Neural cell (in vitro differentiated cells): Measurements from ENCODE around the gene WDR7.

Source experiments
- EZH2 ChIP-seq: fragments of 200-600, 300-800 bp; shearing (Covaris generic), sonication (generic); IDR thresholded peaks from 2 replicates; pipeline ENCODE4 v1.6.1; 2014; ENCODE audit warnings: antibody characterized with exemption, low read length, borderline replicate concordance, mild to moderate bottlenecking; ENCODE audit not compliant: insufficient read depth, poor library complexity, severe bottlenecking
- POLR2AphosphoS5 ChIP-seq: IDR thresholded peaks from 2 replicates; pipeline ENCODE4 v1.6.1; 2012
- RAD21 ChIP-seq: fragments of 450-650 bp; conservative IDR thresholded peaks from 2 replicates; pipeline ENCODE4 v1.6.1; 2014; ENCODE audit warnings: antibody characterized with exemption, mild to moderate bottlenecking, moderate library complexity
- SMC3 ChIP-seq: fragments of 450-650 bp; conservative IDR thresholded peaks from 2 replicates; pipeline ENCODE4 v1.6.1; 2014; ENCODE audit warnings: antibody characterized with exemption, mild to moderate bottlenecking, moderate library complexity; ENCODE audit not compliant: poor library complexity
- TAF1 ChIP-seq: IDR thresholded peaks from 2 replicates; pipeline ENCODE4 v1.6.1; 2012; ENCODE audit warnings: low read depth
- TF ChIP-seq, protein P1 (sequence below): fragments of 450-650 bp; IDR thresholded peaks from 2 replicates; pipeline ENCODE4 v1.5.1; 2014; ENCODE audit warnings: antibody characterized with exemption, mild to moderate bottlenecking, moderate library complexity; ENCODE audit not compliant: poor library complexity, severe bottlenecking
- TF ChIP-seq, protein P2 (sequence below): IDR thresholded peaks from 2 replicates; pipeline ENCODE4 v1.6.1; 2012; ENCODE audit warnings: borderline replicate concordance

DNA sequence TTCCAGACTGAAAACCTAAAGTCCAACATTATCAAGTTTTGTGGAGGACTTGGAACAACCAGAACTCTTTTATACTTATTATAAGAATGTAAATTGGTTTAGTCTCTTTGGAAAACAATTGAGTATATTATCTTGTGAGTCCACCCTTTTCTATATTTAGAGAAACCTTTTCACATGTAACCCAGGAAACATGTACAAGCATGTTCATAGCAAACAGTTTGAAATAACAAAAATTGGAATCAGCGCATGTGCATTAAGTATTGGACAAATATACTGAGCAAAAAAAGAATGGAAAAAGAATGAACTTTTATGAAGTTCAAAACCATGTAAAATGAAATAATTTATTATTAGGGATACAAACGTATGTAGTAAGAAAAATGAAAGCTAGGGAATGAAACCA is 246.0 kb downstream of the WDR7 start:
- TF ChIP-seq EZH2 (no peak), TAF1 (no peak), RAD21 (no peak), POLR2AphosphoS5 (no peak), SMC3 (no peak)
- TF ChIP-seq, protein P1, sequence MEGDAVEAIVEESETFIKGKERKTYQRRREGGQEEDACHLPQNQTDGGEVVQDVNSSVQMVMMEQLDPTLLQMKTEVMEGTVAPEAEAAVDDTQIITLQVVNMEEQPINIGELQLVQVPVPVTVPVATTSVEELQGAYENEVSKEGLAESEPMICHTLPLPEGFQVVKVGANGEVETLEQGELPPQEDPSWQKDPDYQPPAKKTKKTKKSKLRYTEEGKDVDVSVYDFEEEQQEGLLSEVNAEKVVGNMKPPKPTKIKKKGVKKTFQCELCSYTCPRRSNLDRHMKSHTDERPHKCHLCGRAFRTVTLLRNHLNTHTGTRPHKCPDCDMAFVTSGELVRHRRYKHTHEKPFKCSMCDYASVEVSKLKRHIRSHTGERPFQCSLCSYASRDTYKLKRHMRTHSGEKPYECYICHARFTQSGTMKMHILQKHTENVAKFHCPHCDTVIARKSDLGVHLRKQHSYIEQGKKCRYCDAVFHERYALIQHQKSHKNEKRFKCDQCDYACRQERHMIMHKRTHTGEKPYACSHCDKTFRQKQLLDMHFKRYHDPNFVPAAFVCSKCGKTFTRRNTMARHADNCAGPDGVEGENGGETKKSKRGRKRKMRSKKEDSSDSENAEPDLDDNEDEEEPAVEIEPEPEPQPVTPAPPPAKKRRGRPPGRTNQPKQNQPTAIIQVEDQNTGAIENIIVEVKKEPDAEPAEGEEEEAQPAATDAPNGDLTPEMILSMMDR = no peak
- TF ChIP-seq, protein P2, sequence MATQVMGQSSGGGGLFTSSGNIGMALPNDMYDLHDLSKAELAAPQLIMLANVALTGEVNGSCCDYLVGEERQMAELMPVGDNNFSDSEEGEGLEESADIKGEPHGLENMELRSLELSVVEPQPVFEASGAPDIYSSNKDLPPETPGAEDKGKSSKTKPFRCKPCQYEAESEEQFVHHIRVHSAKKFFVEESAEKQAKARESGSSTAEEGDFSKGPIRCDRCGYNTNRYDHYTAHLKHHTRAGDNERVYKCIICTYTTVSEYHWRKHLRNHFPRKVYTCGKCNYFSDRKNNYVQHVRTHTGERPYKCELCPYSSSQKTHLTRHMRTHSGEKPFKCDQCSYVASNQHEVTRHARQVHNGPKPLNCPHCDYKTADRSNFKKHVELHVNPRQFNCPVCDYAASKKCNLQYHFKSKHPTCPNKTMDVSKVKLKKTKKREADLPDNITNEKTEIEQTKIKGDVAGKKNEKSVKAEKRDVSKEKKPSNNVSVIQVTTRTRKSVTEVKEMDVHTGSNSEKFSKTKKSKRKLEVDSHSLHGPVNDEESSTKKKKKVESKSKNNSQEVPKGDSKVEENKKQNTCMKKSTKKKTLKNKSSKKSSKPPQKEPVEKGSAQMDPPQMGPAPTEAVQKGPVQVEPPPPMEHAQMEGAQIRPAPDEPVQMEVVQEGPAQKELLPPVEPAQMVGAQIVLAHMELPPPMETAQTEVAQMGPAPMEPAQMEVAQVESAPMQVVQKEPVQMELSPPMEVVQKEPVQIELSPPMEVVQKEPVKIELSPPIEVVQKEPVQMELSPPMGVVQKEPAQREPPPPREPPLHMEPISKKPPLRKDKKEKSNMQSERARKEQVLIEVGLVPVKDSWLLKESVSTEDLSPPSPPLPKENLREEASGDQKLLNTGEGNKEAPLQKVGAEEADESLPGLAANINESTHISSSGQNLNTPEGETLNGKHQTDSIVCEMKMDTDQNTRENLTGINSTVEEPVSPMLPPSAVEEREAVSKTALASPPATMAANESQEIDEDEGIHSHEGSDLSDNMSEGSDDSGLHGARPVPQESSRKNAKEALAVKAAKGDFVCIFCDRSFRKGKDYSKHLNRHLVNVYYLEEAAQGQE = no peak
